Erythroblast (primary cell): ENCODE data around the gene CC2D1A.

Source experiments
- GATA1 ChIP-seq: IDR thresholded peaks from 2 replicates; pipeline ENCODE4 v1.6.1; 2011; ENCODE audit warnings: low read depth, mild to moderate bottlenecking, control low read depth, low read length, moderate library complexity
- POLR2A ChIP-seq: IDR thresholded peaks from 2 replicates; pipeline ENCODE4 v1.6.1; 2011; ENCODE audit warnings: mild to moderate bottlenecking, low read length

- TF ChIP-seq POLR2A (no peak), GATA1 (no peak)
Measured at GRCh38 chr19:13966684-13967128, 60.7 kb downstream of the CC2D1A start.
